GM12872 (cell line): ENCODE results near the gene SPINT3.

Experiments
- TF ChIP-seq, protein P1 (sequence below): IDR thresholded peaks from 3 replicates; pipeline ENCODE4 v1.5.1; 2011; ENCODE audit warnings: low read depth, mild to moderate bottlenecking, low read length, moderate library complexity; ENCODE audit not compliant: insufficient read depth

SPINT3 gene

DNA sequence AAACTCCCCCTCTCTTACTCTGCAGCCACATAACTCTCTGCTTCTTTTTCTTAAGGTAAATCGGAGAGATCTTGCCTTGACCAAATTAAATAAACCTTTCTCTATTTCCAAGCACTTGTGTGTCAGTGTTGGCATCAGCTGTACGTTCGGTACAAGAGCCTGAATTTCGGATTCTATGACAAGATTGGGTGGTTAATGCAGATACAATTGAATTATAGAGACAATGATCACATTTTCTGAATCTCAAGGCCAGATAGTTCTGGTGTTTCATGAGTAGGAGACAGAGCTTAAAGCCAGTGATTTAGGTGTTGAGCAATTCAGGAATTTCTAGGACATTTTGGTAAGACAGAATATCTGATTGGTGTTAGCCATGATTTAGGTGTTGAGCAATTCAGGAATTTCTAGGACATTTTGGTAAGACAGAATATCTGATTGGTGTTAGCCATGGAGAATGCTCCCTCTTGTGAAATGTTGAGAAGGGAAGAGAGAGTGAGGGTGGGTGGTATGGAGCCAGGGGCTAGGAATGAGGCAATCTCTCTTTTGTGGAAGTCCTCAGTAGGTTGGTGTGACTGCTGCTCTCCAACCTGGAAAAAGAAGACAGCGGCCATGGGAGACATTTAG is 5.1 kb downstream of the SPINT3 start:
- TF ChIP-seq, protein P1, sequence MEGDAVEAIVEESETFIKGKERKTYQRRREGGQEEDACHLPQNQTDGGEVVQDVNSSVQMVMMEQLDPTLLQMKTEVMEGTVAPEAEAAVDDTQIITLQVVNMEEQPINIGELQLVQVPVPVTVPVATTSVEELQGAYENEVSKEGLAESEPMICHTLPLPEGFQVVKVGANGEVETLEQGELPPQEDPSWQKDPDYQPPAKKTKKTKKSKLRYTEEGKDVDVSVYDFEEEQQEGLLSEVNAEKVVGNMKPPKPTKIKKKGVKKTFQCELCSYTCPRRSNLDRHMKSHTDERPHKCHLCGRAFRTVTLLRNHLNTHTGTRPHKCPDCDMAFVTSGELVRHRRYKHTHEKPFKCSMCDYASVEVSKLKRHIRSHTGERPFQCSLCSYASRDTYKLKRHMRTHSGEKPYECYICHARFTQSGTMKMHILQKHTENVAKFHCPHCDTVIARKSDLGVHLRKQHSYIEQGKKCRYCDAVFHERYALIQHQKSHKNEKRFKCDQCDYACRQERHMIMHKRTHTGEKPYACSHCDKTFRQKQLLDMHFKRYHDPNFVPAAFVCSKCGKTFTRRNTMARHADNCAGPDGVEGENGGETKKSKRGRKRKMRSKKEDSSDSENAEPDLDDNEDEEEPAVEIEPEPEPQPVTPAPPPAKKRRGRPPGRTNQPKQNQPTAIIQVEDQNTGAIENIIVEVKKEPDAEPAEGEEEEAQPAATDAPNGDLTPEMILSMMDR = no peak

DNA sequence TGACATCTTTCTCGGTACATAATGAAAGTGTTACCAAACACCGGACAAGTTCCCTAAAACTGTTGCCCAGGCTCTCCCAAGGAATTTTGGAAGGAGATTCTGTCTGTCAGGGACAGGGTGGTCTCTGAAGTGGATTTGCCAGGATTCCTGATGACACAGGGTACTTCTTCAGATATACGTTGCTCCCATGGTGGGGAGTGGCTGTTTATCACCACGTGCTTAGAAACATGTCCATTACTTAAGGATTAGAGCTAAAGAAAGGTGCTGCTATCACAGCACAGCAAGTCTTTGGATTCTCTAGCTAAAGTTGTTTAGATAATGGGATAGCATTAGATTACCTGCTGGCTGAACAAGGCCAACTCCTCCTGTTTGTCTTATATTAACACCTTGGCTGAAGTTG is 6.3 kb downstream of the SPINT3 start:
- TF ChIP-seq, protein P1 = no peak

DNA sequence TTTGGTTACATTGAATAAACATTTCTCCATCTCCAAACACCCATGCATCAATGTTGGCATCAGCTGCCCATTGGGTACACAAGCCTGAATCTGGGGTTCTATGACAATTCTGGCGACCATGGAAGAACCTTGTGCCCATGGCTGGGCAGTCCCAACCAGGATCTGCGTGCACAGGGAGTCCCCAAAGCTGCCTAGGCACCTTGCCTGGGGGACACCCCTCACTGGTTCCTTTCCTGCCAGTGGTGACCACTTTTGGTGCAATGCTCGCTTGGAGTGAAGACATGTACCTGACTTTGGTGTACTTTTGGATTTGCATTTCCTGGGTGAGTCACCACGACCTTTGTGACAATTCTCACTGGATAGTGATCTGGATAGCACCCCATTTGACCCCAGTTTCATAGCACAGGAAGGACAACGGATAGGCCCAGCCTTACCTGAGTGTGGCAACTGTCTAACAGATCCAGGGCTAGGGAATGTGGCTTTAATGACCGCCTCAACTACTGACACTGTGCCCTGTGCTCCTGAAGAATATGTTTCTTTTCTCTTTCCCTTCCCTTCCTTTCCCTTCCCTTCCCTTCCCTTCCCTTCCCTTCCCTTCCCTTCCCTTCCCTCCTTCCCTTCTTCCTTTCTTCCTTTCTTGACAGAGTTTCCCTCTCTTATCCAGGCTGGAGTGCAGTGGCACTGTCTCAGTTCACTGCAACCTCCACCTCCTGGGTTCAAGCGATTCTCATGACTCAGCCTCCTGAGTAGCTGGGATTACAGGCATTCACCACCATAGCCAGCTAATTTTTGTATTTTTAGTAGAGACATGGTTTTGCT is 7.1 kb downstream of the SPINT3 start:
- TF ChIP-seq, protein P1 = no peak

DNA sequence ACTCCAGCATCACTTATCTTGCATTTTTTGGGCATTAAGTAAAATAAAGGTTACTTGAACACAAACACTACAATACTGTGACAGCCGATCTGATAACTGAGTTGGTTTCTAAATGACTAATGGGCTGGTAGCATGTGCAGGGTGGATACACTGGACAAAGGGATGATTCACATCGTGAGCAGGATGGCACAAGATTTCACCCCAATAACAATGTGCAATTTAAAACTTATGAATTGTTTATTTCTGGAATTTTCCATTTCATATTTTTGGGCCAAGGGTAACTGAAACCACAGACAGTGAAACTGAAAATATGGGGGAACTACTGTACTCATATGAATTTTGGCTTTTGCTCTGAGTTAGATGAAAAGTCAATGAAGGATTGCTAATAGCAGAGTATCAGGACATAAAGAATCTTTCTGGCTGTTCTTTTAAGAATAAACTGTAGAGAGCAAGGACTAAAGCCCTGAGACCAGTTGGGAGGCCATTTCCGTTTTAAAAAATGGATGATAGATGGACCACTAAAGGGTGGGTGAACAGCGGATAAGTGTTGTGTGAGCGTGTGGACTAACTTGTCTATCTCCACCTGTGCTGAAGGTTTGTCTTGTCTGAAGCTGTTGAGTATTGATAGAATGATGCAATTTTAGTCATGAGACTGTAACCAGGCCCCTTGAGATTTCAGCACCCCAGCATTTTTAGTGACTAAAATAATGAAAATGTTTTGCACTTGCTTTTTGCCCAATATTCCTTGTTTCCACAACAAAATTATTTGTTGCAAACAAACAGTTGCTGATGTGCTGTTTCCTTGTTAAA is 8.2 kb downstream of the SPINT3 start:
- TF ChIP-seq, protein P1 = no peak

DNA sequence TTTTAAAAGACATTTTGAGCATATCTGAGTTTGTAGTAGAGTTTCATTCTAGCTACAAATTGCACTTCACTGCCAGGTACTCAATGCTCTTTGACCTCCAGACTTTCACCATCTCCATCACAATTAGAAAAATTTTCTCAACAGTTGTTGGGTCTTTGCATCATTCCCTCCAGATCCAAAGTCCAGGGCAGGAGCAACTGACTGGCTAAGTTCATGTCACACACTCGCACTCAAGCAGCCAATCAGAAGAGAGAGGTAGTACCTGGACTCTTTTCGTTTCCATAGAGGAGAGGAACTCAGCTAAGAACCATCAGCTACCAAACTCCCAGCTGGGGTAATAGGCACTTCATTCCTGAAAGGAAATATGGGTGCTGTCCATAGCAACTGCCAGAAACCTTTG is 9.0 kb downstream of the SPINT3 start:
- TF ChIP-seq, protein P1 = no peak

DNA sequence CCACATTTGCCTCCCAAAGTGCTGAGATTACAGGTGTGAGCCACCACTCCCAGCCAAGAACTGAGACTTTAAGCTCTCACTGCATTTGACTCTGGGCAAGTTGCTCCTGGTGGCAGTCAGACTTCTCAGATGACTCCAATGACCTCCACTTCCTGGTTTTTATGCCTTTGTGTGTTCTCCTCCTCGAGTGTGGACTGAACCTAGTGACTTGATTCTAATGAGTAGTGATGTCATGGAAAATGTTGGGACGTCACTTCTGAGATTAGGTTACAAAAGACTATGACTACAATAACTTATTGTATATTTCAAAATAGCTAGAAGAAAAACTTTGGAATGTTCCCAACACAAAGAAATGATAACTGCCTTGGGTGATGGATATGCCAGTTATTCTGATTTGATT is 12.0 kb downstream of the SPINT3 start:
- TF ChIP-seq, protein P1 = no peak

DNA sequence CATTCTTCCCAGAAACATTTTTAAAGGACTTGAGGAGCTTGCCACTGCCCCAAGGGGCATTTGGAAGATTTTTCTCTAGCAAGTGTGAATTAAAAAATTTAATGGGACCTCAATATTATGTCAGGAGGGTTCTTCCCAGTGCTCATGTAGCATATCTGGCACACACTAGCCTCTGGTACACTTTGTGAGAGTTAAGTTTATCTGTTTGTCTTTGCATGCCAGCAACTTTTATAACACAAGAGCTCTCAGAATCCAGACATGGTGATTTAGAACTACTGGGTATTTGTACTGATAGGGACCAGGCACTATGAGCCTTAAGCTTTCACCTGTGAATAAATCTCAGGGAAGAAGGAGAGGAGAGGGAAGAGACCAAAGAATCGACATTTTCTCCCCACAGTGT is 12.9 kb downstream of the SPINT3 start:
- TF ChIP-seq, protein P1 = no peak
